GM12865 (cell line): ENCODE measurements around the gene RNF19B.

Experiments
- DNase-seq: peaks from one replicate; pipeline ENCODE4 v3.0.0; 2010; ENCODE audit warnings: low read depth
- H3K4me3 ChIP-seq: 2 replicates; pipeline ENCODE4 v1.5.1; 2011; ENCODE audit warnings: mild to moderate bottlenecking, low read depth, low read length, control low read depth
- TF ChIP-seq, protein P1 (sequence below): IDR thresholded peaks from 2 replicates; pipeline ENCODE4 v1.5.1; 2011; ENCODE audit warnings: low read length, control low read depth, low read depth, inconsistent platforms; ENCODE audit not compliant: insufficient read depth; ENCODE audit errors: missing control alignments

RNF19B gene

DNA sequence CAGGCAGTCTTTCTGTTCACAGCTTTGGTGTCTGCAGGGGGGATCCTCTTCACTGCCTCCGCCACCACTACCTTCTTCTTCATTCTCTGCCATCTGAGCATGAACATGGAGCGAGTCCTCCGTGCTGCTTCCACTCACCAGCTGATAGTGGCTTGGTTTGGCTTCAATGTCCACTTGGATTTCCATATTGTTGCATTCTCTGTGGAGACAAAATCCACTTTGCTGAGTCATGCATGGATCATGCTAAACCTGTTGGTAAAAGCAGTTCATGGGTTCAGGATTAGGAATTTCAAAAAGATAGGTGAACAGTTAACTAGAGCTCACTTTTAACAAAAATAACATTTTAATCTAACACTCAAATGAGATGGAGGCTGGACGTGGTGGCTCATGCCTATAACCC lies 27.5 kb downstream of the RNF19B start:
- TF ChIP-seq, protein P1, sequence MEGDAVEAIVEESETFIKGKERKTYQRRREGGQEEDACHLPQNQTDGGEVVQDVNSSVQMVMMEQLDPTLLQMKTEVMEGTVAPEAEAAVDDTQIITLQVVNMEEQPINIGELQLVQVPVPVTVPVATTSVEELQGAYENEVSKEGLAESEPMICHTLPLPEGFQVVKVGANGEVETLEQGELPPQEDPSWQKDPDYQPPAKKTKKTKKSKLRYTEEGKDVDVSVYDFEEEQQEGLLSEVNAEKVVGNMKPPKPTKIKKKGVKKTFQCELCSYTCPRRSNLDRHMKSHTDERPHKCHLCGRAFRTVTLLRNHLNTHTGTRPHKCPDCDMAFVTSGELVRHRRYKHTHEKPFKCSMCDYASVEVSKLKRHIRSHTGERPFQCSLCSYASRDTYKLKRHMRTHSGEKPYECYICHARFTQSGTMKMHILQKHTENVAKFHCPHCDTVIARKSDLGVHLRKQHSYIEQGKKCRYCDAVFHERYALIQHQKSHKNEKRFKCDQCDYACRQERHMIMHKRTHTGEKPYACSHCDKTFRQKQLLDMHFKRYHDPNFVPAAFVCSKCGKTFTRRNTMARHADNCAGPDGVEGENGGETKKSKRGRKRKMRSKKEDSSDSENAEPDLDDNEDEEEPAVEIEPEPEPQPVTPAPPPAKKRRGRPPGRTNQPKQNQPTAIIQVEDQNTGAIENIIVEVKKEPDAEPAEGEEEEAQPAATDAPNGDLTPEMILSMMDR, result no peak
- DNase-seq, result no peak
- no peak overlapping the region for H3K4me3 ChIP-seq

- no peak for DNase-seq
- H3K4me3 ChIP-seq, result no peak overlapping the region
- TF ChIP-seq, protein P1, result no peak
Observed at GRCh38 chr1:32934535-32934934, 30.1 kb downstream of the RNF19B start.

GRCh38 chr1:32933742-32934322 lies 30.8 kb downstream of the RNF19B start:
- no peak overlapping the region for H3K4me3 ChIP-seq
- no peak for DNase-seq
- TF ChIP-seq, protein P1, result no peak

DNA sequence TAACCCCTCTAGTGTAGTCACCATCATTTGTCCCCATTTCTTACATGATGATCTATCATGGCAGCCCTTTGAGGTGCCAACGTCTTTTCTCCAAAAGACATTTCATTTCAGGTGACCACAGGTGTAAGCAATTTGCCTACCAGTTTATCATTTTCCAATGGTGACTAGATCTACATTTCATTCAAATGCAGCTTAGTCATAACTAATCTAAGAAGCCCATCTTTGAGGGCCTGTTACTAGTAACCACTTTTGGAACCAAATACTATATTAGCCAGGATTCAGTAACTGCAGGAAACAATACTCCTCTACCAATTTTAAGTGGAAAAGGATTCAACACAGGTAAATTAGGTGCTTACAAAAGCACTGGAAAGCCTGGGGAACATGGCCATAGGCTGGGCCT lies 32.8 kb downstream of the RNF19B start:
- TF ChIP-seq, protein P1, result no peak
- H3K4me3 ChIP-seq, result no peak overlapping the region
- DNase-seq, result no peak

DNA sequence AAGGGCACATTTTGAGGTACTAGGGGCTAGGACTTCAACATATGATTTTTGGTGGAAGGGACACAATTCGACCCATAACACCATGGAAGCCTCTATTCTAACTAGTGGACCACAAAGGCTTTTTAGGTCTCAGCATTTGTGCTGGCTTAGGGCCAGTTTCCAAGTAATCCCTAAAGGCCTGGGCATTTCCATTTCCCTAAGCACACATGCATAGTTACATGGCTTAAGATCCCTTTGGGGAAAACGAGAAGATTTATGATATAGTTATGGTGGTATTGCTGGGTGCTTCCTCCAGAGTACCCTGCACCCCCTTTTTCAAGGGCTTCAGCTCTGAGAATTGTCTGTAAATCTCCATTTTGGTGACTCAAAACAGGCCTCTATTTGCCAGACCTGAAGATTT lies 35.2 kb downstream of the RNF19B start:
- TF ChIP-seq, protein P1, result no peak
- H3K4me3 ChIP-seq, result no peak overlapping the region
- no peak for DNase-seq

DNA sequence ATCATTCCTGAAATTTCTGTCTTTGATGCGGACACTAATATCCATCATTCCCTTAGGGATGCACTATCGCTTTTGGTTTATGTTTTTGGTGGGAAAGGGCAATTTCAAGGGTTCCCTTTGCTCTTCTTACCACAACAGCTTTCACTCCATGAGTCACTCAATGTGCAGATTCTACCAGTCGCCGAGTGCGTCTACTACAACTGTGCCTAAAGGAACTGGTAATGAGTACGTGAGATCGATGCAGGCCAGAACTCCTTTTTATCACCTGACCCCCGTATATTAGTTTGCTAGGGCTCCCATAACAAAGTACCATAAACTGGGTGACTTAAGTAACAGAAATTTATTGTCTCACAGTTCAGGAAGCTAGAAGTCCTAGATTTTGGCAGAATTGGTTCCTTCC lies 35.9 kb downstream of the RNF19B start:
- H3K4me3 ChIP-seq, result no peak overlapping the region
- no peak for DNase-seq
- TF ChIP-seq, protein P1, result no peak

DNA sequence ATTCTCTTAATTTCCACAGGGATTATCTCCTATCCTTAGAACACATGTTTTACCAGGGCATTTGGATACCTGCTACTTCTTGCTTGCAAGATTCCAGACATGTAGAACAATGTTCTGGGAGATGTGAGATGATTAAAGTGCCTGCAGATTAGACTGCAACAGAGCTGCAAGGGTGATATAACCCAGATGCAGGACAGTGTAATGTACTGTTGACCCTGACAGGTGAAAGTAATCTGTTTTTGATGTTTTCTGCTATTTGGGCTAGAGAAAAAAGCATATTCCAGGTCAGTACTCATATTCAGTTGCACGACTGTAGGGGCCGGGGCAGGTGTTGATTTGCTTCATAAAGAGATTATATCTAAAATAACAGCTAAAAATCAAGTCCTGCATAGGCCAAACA lies 36.3 kb downstream of the RNF19B start:
- TF ChIP-seq, protein P1, result no peak
- H3K4me3 ChIP-seq, result no peak overlapping the region
- DNase-seq, result no peak
